Smooth muscle cell (in vitro differentiated cells): ENCODE results near the gene PDIA5. TPM values are rescaled to one million over a fixed set of nuclear protein-coding genes. Genes with fewer than 3 reads are reported as not detected.

ENCODE experiments used
- DNase-seq: peaks from one replicate; lab custom pipeline; 2025; ENCODE audit not compliant: unreplicated experiment; lab: John Stamatoyannopoulos, UW
- H2AFZ ChIP-seq: fragments of 200-600 bp; sonication (generic); 2 replicates; pipeline ENCODE4 v1.6.0; 2016; ENCODE audit warnings: antibody characterized with exemption, low read depth, mild to moderate bottlenecking
- H3F3A ChIP-seq: fragments of 200-600 bp; sonication (generic); 2 replicates; pipeline ENCODE4 v1.6.0; 2017; ENCODE audit warnings: antibody characterized with exemption, low read depth
- H3K27ac ChIP-seq: fragments of 200-600 bp; sonication (generic); 2 replicates; pipeline ENCODE4 v1.5.1; 2016; ENCODE audit warnings: low read depth, mild to moderate bottlenecking
- H3K27me3 ChIP-seq: fragments of 200-600 bp; sonication (generic); 2 replicates; pipeline ENCODE4 v1.6.1; 2016; ENCODE audit warnings: low read depth, mild to moderate bottlenecking
- H3K36me3 ChIP-seq: fragments of 200-600 bp; sonication (generic); 2 replicates; pipeline ENCODE4 v1.5.1; 2016; ENCODE audit warnings: low read depth
- H3K4me1 ChIP-seq: fragments of 200-600 bp; sonication (generic); 2 replicates; pipeline ENCODE4 v1.5.1; 2016; ENCODE audit warnings: low read depth
- H3K4me2 ChIP-seq: fragments of 200-600 bp; sonication (generic); 2 replicates; pipeline ENCODE4 v1.6.0; 2016; ENCODE audit warnings: mild to moderate bottlenecking
- H3K4me3 ChIP-seq: fragments of 200-600 bp; sonication (generic); 2 replicates; pipeline ENCODE4 v1.5.1; 2016; ENCODE audit warnings: mild to moderate bottlenecking
- H3K79me2 ChIP-seq: fragments of 200-600 bp; sonication (generic); 2 replicates; pipeline ENCODE4 v1.6.0; 2016; ENCODE audit warnings: low read depth, mild to moderate bottlenecking
- H3K9ac ChIP-seq: fragments of 200-600 bp; sonication (generic); 2 replicates; pipeline ENCODE4 v1.6.0; 2016; ENCODE audit warnings: low read depth
- H3K9me3 ChIP-seq: fragments of 200-600 bp; sonication (generic); replicated peaks from 2 replicates; pipeline ENCODE4 v1.5.1; 2016; ENCODE audit warnings: low read depth
- H4K20me1 ChIP-seq: fragments of 200-600 bp; sonication (generic); 2 replicates; pipeline ENCODE4 v1.6.0; 2016; ENCODE audit warnings: low read depth
- whole genome bisulfite sequencing: methylation state at CpG from one replicate; pipeline ENCODE4 v1.1.7; 2016; ENCODE audit warnings: low lambda C conversion rate; 5-methylcytosine and 5-hydroxymethylcytosine counted together
- polyA plus RNA-seq: library from polyadenylated mRNA; unstranded; fragments of >200 nt; fragmentation: Nextera tagmentation; extraction: Ambion mirVana; gene quantifications from 2 replicates; pipeline ENCODE4 v1.2.1, GENCODE V29; 2016
- total RNA-seq: library from RNA; depleted of rRNA; stranded (reverse); fragments of >200 nt; gene quantifications from 2 replicates; pipeline ENCODE4 v1.2.3, GENCODE V29; 2014
- TF ChIP-seq, protein P1 (sequence below): fragments of 200-600 bp; sonication (generic); IDR thresholded peaks from 2 replicates; pipeline ENCODE4 v1.5.1; 2017; ENCODE audit warnings: borderline replicate concordance, mild to moderate bottlenecking, antibody characterized with exemption; ENCODE audit not compliant: insufficient read depth, poor library complexity, severe bottlenecking

PDIA5 gene
- total and polyA plus RNA-seq, 2 experiments from 2014 or later, result 65.4 to 102 TPM

DNA sequence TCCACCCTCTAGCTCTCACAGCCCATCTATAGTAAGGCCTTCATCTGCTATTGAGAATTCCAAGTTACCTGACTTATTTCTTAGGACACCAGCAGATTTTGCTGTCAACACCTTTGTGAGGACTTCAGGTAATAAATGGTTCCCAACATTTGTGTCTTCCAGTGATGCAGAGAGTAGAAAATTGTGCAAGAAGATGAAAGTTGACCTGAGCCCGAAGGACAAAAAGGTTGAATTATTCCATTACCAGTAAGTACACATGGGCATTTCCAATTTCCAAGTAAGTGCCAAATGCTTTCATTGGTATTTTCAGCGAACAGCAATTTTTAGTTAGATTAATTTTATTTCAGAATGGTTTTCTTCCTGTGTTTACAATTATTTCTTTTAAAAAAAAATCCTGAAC, 35.4 kb downstream of the PDIA5 start:
- H3K4me1 ChIP-seq, result peaks cover 10% of the 10 kb centered on the region
- no peak overlapping the region for H3K9ac ChIP-seq
- no peak overlapping the region for H3K4me3 ChIP-seq
- H3F3A ChIP-seq, result no peaks in the 10 kb centered on the region
- H3K9me3 ChIP-seq, result no peaks in the 10 kb centered on the region
- H3K79me2 ChIP-seq, result peaks cover 10% of the 10 kb centered on the region
- H3K4me2 ChIP-seq, result no peak overlapping the region
- no peaks in the 10 kb centered on the region for H3K36me3 ChIP-seq
- H3K27me3 ChIP-seq, result no peaks in the 10 kb centered on the region
- TF ChIP-seq, protein P1, sequence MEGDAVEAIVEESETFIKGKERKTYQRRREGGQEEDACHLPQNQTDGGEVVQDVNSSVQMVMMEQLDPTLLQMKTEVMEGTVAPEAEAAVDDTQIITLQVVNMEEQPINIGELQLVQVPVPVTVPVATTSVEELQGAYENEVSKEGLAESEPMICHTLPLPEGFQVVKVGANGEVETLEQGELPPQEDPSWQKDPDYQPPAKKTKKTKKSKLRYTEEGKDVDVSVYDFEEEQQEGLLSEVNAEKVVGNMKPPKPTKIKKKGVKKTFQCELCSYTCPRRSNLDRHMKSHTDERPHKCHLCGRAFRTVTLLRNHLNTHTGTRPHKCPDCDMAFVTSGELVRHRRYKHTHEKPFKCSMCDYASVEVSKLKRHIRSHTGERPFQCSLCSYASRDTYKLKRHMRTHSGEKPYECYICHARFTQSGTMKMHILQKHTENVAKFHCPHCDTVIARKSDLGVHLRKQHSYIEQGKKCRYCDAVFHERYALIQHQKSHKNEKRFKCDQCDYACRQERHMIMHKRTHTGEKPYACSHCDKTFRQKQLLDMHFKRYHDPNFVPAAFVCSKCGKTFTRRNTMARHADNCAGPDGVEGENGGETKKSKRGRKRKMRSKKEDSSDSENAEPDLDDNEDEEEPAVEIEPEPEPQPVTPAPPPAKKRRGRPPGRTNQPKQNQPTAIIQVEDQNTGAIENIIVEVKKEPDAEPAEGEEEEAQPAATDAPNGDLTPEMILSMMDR, result no peak
- no peak for DNase-seq
- H4K20me1 ChIP-seq, result peaks cover 90% of the 10 kb centered on the region
- H3K27ac ChIP-seq, result peak overlapping the region; percentile 88
- H2AFZ ChIP-seq, result no peak overlapping the region
- 98% methylated on average over 2 of the region's 2 CpGs for WGBS

DNA sequence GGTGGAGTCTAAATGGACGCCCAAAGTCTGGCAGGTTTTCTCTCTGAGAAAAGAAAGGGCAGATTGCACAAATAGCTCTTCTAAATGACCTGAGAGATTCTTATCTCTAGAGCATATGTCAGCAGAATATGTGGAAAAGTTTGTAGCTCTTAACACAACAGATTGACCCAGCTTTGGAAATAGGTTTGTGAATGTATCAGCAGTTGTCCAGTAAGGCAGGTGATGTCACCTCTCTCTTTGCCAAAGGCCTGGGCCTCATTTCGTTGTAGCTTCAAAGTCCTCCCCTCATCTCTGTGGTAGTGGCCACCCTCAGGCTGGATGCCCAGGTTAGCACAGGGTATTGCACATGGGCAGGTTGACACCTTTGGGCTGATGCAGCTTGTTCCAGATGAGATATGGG, 36.0 kb downstream of the PDIA5 start:
- no peak overlapping the region for H3K4me3 ChIP-seq
- H3K9ac ChIP-seq, result no peak overlapping the region
- peak overlapping the region; percentile 88 for H3K27ac ChIP-seq
- H2AFZ ChIP-seq, result no peak overlapping the region
- H3K4me1 ChIP-seq, result peaks cover 10% of the 10 kb centered on the region
- peaks cover 7% of the 10 kb centered on the region for H3K79me2 ChIP-seq
- 83% methylated on average over 2 of the region's 2 CpGs for WGBS
- peaks cover 85% of the 10 kb centered on the region for H4K20me1 ChIP-seq
- no peaks in the 10 kb centered on the region for H3F3A ChIP-seq
- no peaks in the 10 kb centered on the region for H3K9me3 ChIP-seq
- no peaks in the 10 kb centered on the region for H3K27me3 ChIP-seq
- H3K4me2 ChIP-seq, result no peak overlapping the region
- peaks cover 4% of the 10 kb centered on the region for H3K36me3 ChIP-seq
- TF ChIP-seq, protein P1, result no peak
- DNase-seq, result no peak

DNA sequence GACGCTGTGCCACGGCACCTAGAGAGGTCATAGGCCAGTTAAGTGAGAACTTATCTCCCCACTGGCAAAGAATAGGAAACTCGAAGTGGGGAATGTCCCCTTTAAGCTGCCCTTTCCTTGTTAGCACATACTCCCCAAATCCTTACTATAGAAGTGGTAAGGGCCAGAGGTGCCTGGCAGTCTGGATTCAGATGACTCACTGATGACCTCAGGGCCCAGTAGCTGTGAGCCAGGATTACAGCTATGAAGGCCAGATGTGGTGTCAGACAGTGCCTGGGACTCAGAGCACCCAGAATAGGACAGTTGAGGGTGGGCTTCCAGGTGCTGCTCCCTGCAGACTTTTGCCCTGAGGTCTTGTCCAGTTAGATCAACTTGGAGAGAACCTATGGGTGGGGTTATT, 37.7 kb downstream of the PDIA5 start:
- DNase-seq, result no peak
- TF ChIP-seq, protein P1, result no peak
- Histone ChIP-seq H3K9ac (peak overlapping the region; percentile 65), H3K36me3 (peaks cover 9% of the 10 kb centered on the region), H3K4me3 (no peak overlapping the region), H3K79me2 (no peaks in the 10 kb centered on the region), H4K20me1 (peaks cover 71% of the 10 kb centered on the region), H3K4me1 (peaks cover 11% of the 10 kb centered on the region), H2AFZ (no peak overlapping the region), H3K27ac (peak overlapping the region; percentile 88), H3K9me3 (no peaks in the 10 kb centered on the region), H3K4me2 (peak overlapping the region; percentile 30), H3K27me3 (no peaks in the 10 kb centered on the region), H3F3A (no peaks in the 10 kb centered on the region)
- WGBS, result 5% methylated on average over 3 of the region's 3 CpGs
